Neural progenitor cell (in vitro differentiated cells): ENCODE results near the gene POFUT2.

ENCODE experiments used
- CTCF ChIP-seq: fragments of 200-600 bp; sonication (generic); IDR thresholded peaks from 2 replicates; pipeline ENCODE4 v1.5.1; 2017; ENCODE audit warnings: antibody characterized with exemption, mild to moderate bottlenecking
- EZH2 ChIP-seq: fragments of 200-600 bp; sonication (generic); IDR thresholded peaks from 2 replicates; pipeline ENCODE4 v1.6.1; 2017; ENCODE audit warnings: antibody characterized with exemption, mild to moderate bottlenecking, moderate library complexity

- TF ChIP-seq CTCF (no peak), EZH2 (no peak)
Measured at GRCh38 chr21:45334591-45335081, 46.9 kb upstream of the POFUT2 start.
